ENCODE data around the gene EIF3B. TPM values are rescaled to one million over a fixed set of nuclear protein-coding genes. Genes with fewer than 3 reads are reported as not detected.

EIF3B gene
- total and polyA plus RNA-seq, 12 donors: 81.4 to 183 (median 110) TPM

DNA sequence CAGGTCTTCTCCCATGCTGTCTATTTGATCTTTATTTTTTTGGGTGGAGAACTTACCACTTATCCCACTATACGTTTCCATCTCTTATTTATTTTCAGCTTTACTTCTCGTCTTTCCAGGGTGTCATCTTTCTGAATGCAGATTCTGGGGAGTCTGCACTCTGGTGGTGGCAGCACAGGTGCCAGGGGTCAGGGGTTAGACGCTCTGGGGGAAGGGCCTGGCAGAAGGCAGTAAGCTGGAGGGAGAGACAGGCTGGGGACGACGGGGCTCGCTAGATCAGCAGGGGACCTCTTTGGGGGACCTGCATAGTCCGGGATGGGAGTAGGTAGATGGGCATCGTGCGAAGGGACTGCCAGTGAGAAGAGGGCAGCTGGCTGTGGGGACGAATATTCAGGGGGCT is 71.1 kb downstream of the EIF3B start:
- no peak overlapping the region for H3K4me3 ChIP-seq
- 88 to 95% (median 89%) methylated on average over 10 of the region's 10 CpGs for WGBS, 4 donors
- TF ChIP-seq POLR2A (IDR thresholded peaks at IDR 0.05): no peak
- TF ChIP-seq, protein P1, sequence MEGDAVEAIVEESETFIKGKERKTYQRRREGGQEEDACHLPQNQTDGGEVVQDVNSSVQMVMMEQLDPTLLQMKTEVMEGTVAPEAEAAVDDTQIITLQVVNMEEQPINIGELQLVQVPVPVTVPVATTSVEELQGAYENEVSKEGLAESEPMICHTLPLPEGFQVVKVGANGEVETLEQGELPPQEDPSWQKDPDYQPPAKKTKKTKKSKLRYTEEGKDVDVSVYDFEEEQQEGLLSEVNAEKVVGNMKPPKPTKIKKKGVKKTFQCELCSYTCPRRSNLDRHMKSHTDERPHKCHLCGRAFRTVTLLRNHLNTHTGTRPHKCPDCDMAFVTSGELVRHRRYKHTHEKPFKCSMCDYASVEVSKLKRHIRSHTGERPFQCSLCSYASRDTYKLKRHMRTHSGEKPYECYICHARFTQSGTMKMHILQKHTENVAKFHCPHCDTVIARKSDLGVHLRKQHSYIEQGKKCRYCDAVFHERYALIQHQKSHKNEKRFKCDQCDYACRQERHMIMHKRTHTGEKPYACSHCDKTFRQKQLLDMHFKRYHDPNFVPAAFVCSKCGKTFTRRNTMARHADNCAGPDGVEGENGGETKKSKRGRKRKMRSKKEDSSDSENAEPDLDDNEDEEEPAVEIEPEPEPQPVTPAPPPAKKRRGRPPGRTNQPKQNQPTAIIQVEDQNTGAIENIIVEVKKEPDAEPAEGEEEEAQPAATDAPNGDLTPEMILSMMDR (IDR thresholded peaks at IDR 0.05): no peak
- no peaks in the 10 kb centered on the region for H3K9me3 ChIP-seq (replicated peaks in 1 of 3)
- no peaks in the 10 kb centered on the region for H3K4me1 ChIP-seq (replicated peaks in 1 of 2)
- no peaks in the 10 kb centered on the region for H3K27me3 ChIP-seq
- H3K27ac ChIP-seq: no peak overlapping the region
- DNase-seq: no peak
- H3K36me3 ChIP-seq (replicated peaks in 1 of 2): no peaks in the 10 kb centered on the region
- intact Hi-C loops (cut with DNase I): no loop called here

Small RNA genes within 50 kb of the gene (small RNA-seq; reads per million reads assigned to genes)
- gene AC004840.2: 0 reads per million in 2 donors

Other genes starting within 250 kb of the EIF3B start
- gene MAD1L1, start 121.9 kb upstream of the EIF3B start, total RNA-seq: 10 to 100 TPM; 19.4 to 82.9 (median 28.4) TPM
- 10 to 100 TPM in 2 of 3 donors, 1 to 10 TPM in 1; 6.7 to 87.7 (median 57.0) TPM for gene MAD1L1, start 121.9 kb upstream of the EIF3B start, polyA plus RNA-seq
- 10 to 100 TPM; 16.8 to 36.7 (median 25.9) TPM for gene MRM2, start 112.6 kb upstream of the EIF3B start, total RNA-seq
- 10 to 100 TPM; 17.4 to 36.4 (median 20.3) TPM for gene MRM2, start 112.6 kb upstream of the EIF3B start, polyA plus RNA-seq
- gene NUDT1, start 112.6 kb upstream of the EIF3B start, total RNA-seq: 10 to 100 TPM in 3 of 9 donors, 1 to 10 TPM in 6; 3.8 to 13.3 (median 8.6) TPM
- gene NUDT1, start 112.6 kb upstream of the EIF3B start, polyA plus RNA-seq: 10 to 100 TPM in 1 of 3 donors, 1 to 10 TPM in 2; 2.5 to 17.3 (median 8.7) TPM
- gene SNX8, start 40.4 kb upstream of the EIF3B start, total RNA-seq: 10 to 100 TPM in 7 of 9 donors, 1 to 10 TPM in 2; 5.3 to 40.5 (median 25.5) TPM
- gene SNX8, start 40.4 kb upstream of the EIF3B start, polyA plus RNA-seq: 10 to 100 TPM; 13.5 to 39.0 (median 37.2) TPM
- 10 to 100 TPM in 8 of 9 donors, 1 to 10 TPM in 1; 4.3 to 31.2 (median 21.4) TPM for gene CHST12, start 48.8 kb downstream of the EIF3B start, total RNA-seq
- 10 to 100 TPM in 2 of 3 donors, 1 to 10 TPM in 1; 2.5 to 22.3 (median 17.5) TPM for gene CHST12, start 48.8 kb downstream of the EIF3B start, polyA plus RNA-seq
- not detected for gene GRIFIN, start 121.6 kb downstream of the EIF3B start, total RNA-seq
- gene GRIFIN, start 121.6 kb downstream of the EIF3B start, polyA plus RNA-seq: not detected
- gene LFNG, start 164.9 kb downstream of the EIF3B start, total RNA-seq: 10 to 100 TPM in 6 of 9 donors, 1 to 10 TPM in 3; 3.7 to 26.1 (median 13.0) TPM
- gene LFNG, start 164.9 kb downstream of the EIF3B start, polyA plus RNA-seq: 10 to 100 TPM in 2 of 3 donors, 1 to 10 TPM in 1; 1.4 to 20.7 (median 15.5) TPM
- 10 to 100 TPM; 23.2 to 88.6 (median 68.5) TPM for gene BRAT1, start 200.7 kb downstream of the EIF3B start, total RNA-seq
- gene BRAT1, start 200.7 kb downstream of the EIF3B start, polyA plus RNA-seq: 100 to 1,000 TPM in 2 of 3 donors, 1 to 10 TPM in 1; 3.7 to 120 (median 101) TPM
- gene IQCE, start 204.2 kb downstream of the EIF3B start, total RNA-seq: 10 to 100 TPM in 8 of 9 donors, 1 to 10 TPM in 1; 4.6 to 33.2 (median 13.8) TPM
- 10 to 100 TPM in 1 of 3 donors, 1 to 10 TPM in 2; 6.2 to 16.7 (median 7.9) TPM for gene IQCE, start 204.2 kb downstream of the EIF3B start, polyA plus RNA-seq

Measured in adrenal gland (tissue), 12 donors.